GM03348 (cell line): Measurements from ENCODE around the gene SOX14.

Source experiments
- DNase-seq: peaks from one replicate; pipeline ENCODE4 v3.0.0; 2012; ENCODE audit warnings: low spot score

The SOX14 gene

GRCh38 chr3:137764001-137764433 is at the start of gene SOX14:
Gene SOX14 (plus strand): TSS chr3:137764315. CDS start chr3:137764785, 470 bp downstream.
- DNase-seq: peak; percentile 13

- no peak for DNase-seq
These were observed 49.6 kb upstream of the SOX14 start for GRCh38 chr3:137714551-137714950.

GRCh38 chr3:137724240-137724639 is 39.9 kb upstream of the SOX14 start:
- DNase-seq: no peak

GRCh38 chr3:137737208-137737607 is 26.9 kb upstream of the SOX14 start:
- DNase-seq: no peak

DNA sequence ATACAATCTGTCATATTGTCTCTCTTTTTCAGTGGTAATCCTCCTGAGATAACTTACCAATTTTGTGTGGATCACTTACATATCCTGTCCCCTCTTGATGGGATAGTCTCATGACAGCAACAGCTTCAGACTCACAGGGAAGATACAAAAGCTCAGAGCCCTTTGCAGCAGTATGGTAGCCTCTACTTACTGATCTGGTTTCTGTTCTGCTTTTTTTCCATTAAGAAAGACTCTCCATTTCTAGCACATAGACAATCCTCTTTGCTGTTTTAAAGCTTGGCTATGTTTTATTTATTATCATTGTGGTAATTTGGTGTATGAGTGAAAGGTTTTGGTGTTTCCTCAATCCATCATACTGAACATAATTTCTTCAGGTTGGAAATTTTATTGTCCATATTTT is 25.4 kb upstream of the SOX14 start:
- DNase-seq: no peak

DNA sequence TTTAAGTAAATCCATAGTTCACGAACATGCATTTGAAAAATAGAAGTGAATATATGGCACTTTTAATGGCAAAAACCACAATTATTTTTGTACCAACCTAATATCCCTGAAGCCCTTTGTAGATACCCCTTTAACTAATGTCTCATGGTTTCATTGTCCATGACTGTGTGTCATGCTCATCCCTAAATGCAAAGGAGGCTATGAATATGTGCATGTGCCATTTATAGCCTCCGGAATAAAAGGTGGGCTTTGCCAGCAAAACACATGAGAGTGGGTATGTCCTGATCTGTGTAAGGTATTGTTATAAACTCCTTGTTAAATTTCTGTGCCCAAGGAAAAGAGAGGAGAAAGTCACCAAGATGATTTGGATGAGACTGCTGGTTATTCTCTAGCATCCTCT is 20.5 kb upstream of the SOX14 start:
- no peak for DNase-seq

- DNase-seq: no peak
These were observed 17.3 kb upstream of the SOX14 start for GRCh38 chr3:137746808-137747207.

GRCh38 chr3:137759505-137759904 is 4.6 kb upstream of the SOX14 start:
- DNase-seq: no peak

GRCh38 chr3:137760341-137761098 is 3.6 kb upstream of the SOX14 start:
- DNase-seq: no peak

DNA sequence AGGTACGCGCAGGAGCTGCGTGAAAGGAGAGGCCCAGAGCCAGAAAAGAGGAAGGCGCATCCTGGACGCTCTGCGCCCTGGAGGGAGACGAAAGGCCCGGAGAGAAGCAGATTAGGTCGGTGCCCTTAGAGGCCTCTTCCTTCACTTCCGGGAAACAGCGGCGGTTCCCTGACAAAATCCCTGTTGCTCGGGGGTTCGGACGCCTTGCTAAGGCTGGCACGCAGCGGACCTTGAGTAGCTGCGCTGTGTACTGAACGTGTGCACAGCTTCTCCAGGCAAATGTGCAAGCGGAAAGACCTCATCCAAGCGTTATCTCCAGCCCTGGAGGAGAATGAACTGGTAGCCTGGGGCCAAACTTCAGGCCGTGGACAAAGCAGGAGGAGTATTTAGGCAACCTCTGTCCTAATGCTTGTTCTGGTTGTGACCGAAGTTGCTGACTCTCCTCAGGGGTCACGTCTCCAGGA is 3.0 kb upstream of the SOX14 start:
- DNase-seq: no peak

GRCh38 chr3:137761563-137762503 is 2.3 kb upstream of the SOX14 start:
- peak; percentile 5 for DNase-seq

- no peak for DNase-seq
These were observed 1.2 kb upstream of the SOX14 start for GRCh38 chr3:137762674-137763593.

GRCh38 chr3:137763594-137763938 is 549 bp upstream of the SOX14 start:
- DNase-seq: peak; percentile 4

GRCh38 chr3:137764563-137765309 is 621 bp downstream of the SOX14 start:
- DNase-seq: peak; percentile 5

- DNase-seq: peak; percentile 4
These were observed 1.4 kb downstream of the SOX14 start for GRCh38 chr3:137765310-137766033.

- DNase-seq: no peak
These were observed 2.1 kb downstream of the SOX14 start for GRCh38 chr3:137766041-137766875.

DNA sequence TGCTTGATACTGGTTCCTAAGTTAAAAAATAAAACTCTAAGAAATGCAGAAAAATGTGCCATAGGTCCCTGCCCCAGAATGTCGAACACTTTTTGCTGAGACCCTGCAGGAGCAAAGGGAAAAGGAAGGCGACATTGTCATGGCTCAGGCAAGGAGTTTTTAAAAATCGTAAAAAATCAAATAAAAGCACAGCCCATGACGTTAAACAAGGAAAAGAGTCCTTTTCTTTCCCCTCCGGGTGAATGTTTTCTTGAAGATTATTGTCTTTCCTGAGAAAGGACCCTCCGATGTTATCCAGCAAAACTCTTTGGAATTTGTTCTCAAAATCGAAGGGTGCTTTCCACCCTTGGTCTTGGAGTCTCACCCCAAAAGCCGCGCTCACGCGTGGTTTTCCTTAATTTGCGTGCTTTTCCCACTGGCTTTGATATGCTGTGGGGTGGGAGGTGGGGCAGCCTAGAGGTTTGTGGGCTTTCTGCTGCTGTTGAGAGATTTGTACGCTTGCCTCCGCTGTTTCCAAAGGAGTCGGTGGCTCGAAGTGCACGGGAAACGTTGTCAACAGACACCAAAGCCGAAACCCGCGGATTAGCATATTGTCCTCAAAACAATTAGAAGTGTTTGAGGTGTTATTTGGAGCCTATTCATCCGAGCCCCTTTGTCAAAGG is 2.9 kb downstream of the SOX14 start:
- DNase-seq: no peak

- DNase-seq: peak; percentile 11
These were observed 3.6 kb downstream of the SOX14 start for GRCh38 chr3:137767538-137768360.
